ENCODE data around the gene DNAH8.

The DNAH8 gene, protein sequence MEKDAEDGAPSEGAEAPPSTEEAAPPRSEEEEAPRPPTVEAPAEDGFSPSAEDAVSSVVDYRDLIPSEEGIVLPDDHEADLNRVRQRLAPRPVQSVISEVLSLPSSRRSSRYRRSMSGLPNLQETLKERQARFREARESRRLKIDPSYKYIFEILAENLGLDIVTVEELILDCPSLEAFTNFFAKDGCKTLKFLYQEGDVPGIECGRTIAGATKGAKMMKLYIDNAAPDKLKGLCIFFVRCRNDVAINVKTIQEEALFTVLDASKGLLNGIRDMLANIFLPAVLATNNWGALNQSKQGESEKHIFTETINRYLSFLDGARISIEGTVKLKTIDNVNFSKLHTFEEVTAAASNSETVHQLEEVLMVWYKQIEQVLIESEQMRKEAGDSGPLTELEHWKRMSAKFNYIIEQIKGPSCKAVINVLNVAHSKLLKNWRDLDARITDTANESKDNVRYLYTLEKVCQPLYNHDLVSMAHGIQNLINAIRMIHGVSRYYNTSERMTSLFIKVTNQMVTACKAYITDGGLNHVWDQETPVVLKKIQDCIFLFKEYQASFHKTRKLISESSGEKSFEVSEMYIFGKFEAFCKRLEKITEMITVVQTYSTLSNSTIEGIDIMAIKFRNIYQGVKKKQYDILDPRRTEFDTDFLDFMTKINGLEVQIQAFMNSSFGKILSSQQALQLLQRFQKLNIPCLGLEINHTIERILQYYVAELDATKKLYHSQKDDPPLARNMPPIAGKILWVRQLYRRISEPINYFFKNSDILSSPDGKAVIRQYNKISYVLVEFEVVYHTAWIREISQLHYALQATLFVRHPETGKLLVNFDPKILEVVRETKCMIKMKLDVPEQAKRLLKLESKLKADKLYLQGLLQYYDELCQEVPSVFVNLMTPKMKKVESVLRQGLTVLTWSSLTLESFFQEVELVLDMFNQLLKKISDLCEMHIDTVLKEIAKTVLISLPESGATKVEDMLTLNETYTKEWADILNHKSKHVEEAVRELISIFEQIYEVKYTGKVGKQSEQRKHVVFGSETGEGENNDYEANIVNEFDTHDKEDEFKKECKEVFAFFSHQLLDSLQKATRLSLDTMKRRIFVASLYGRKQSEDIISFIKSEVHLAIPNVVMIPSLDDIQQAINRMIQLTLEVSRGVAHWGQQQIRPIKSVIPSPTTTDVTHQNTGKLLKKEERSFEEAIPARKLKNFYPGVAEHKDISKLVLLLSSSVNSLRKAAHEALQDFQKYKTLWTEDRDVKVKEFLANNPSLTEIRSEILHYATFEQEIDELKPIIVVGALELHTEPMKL (N-terminal part only)

DNA sequence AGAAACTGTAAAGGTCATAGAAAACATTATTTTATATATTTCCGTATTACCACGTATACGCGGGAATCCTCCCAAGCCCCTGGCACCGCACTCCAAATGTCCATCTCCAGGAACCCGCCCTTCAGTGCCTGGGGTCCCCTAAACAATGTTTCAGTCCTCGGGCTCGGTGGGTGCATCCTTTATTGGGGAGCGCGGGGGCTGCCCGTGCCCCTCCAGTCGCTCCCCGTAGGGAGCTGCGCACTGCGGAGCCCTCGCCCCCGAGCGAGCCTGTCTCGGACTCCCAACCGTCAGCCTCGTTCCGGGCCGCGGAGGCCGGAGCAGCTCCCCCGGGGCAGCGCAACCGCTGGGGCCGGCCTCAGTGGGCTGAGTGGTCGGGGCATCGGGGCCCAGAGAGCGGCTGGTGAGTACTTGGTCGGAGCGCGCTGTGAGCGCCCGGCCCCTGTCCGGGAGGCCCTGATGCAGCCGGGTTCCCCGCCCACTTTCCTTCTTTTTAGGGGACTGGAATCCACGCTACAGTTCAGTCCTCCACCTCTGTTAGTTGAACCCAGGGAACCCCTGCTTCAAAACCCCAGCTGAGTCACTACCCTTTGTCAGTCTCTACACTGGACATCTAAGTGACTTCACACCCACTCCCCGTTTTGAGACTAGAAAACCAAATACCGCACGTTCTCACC is at the start of gene DNAH8:
Gene DNAH8 (plus strand): TSS at position 296 of the 674 bp plus-strand sequence. CDS start 7,499 bp downstream, outside the sequence.
- TF ChIP-seq, protein P1, sequence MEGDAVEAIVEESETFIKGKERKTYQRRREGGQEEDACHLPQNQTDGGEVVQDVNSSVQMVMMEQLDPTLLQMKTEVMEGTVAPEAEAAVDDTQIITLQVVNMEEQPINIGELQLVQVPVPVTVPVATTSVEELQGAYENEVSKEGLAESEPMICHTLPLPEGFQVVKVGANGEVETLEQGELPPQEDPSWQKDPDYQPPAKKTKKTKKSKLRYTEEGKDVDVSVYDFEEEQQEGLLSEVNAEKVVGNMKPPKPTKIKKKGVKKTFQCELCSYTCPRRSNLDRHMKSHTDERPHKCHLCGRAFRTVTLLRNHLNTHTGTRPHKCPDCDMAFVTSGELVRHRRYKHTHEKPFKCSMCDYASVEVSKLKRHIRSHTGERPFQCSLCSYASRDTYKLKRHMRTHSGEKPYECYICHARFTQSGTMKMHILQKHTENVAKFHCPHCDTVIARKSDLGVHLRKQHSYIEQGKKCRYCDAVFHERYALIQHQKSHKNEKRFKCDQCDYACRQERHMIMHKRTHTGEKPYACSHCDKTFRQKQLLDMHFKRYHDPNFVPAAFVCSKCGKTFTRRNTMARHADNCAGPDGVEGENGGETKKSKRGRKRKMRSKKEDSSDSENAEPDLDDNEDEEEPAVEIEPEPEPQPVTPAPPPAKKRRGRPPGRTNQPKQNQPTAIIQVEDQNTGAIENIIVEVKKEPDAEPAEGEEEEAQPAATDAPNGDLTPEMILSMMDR (IDR thresholded peaks at IDR 0.05; ENCODE audit: insufficient read depth, low read length, missing control alignments), result no peak
- H3K4me3 ChIP-seq (ENCODE audit: low read depth, low read length), result peak within 1 kb of the TSS; percentile 33
- ChIA-PET CTCF (interaction anchor here (0.6 kb wide), 1 partner anchor 107 kb away, joined by 3 read pairs; no protein-coding TSS in a partner anchor), POLR2A (no interaction called here)
- no peak for DNase-seq (ENCODE audit: low read depth, low spot score)

DNA sequence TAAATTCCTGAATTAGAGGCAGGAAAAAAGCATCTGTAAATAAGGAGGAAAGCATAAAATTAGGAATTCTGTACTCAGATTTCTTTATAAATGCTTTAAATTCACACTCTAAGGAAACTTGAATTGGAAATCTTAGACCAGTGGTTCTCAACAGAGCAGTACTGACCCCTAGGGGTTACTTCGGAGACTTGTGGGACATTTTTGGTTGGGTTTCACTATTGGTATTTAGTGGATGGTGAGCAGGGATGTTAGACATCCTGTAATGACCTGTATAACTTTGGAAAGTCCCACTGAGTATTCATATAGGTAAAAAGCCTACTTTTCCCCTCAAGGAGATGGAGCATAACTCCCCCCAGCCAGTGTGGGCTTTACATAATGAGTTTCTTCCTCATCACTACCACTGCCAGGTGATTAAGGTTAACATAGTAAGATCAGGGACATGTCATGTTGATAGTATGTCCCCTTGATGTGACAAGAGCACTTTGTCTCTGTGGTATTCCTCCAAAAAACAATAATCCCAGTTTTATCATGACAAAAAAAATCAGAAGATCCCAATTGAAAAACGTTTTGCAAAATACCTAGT is 43.1 kb upstream of the DNAH8 start:
- peak; percentile 14 for DNase-seq (ENCODE audit: low read depth, low spot score)
- TF ChIP-seq, protein P1 (IDR thresholded peaks at IDR 0.05; ENCODE audit: insufficient read depth, low read length, missing control alignments), result peak; percentile 53
- no peak overlapping the region for H3K4me3 ChIP-seq (ENCODE audit: low read depth, low read length)
- ChIA-PET POLR2A (no interaction called here), CTCF (interaction anchor here (0.6 to 1.4 kb wide), 6 partner anchors 8 to 472 kb away, joined by 3 to 6 read pairs (median 4); no protein-coding TSS in a partner anchor)

DNA sequence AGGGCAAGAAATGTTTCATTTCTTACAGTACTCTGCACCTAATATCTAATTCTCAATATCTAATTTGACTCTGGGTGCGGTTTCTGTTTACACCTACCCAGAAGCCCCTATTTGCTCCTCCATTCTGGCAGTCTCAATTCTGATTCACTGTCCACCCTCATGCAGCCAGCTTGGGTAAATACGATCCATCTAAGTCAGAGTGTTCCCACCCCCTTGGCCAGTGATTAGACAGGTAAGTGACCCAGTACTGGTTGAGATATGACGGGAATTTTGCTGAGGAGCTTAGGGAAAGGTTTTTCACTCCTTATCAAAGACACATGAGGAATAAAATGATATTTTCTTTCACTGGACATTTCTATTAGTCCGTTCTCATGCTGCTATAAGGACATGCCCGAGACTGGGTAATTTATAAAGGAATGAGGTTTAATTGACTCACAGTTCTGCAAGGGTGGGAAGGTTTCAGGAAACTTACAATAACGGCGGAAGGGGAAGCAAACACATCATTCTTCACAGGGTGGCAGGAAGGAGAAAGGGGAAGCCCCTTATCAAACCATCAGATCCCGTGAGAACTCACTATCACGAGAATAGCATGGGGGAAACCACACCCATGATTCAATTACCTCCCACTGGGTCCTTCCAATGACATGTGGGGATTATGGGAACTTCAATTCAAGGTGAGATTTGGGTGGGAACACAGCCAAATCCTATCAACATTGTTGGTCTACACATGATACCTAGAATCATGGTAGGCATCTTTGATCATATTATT is 41.5 kb upstream of the DNAH8 start:
- POLR2A ChIA-PET, result no interaction called here
- TF ChIP-seq, protein P1 (IDR thresholded peaks at IDR 0.05; ENCODE audit: insufficient read depth, low read length, missing control alignments), result no peak
- H3K4me3 ChIP-seq (ENCODE audit: low read depth, low read length), result no peak overlapping the region
- DNase-seq (ENCODE audit: low read depth, low spot score), result no peak
- CTCF ChIA-PET, result interaction anchor here (0.6 to 1.4 kb wide), 6 partner anchors 9 to 164 kb away, joined by 3 to 4 read pairs (median 3); no protein-coding TSS in a partner anchor

DNA sequence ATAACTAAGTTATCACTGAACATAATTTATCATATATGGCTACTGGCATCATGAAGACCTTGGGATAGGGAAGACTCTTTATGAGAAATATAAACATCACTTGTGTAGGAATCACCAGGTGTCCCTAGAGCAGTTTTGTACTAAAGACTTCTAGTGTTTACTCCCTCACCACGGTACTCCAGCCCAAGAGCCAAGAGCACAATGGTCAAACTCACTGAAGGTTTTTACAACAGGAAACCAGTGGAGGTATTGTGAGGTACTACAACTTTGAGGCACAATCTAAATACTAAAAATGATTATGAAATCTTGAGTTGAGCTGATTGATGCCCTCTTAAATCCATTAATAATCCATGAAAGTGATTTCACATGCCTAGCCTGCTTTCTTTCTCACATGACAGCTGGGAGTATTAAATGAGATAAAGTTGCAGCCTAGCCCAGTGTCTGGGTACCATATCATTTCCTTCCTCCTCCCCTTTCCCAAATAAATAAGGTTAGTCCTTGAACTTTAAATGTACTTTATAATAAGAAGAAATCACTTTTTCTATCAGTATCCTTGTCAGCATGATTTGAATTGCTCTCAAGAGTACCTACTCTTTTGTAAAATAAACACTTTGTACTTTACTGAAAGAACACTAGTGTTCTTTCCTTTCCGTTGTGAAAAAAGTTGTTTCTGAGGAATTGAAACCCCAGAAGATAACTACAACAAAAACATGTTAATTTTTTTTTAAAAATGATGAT is 38.7 kb upstream of the DNAH8 start:
- ChIA-PET POLR2A (no interaction called here), CTCF (no interaction called here)
- no peak overlapping the region for H3K4me3 ChIP-seq (ENCODE audit: low read depth, low read length)
- DNase-seq (ENCODE audit: low read depth, low spot score), result no peak
- TF ChIP-seq, protein P1 (IDR thresholded peaks at IDR 0.05; ENCODE audit: insufficient read depth, low read length, missing control alignments), result no peak

Measured in AG04449 (cell line).